Loucy (cell line): ENCODE data around the gene FOXM1.

Experiments used
- H2AFZ ChIP-seq: fragments of 200-600 bp; sonication (generic); 2 replicates; pipeline ENCODE4 v1.6.0; 2016; ENCODE audit warnings: antibody characterized with exemption, mild to moderate bottlenecking, low read length, moderate library complexity
- H3F3A ChIP-seq: fragments of 200-600 bp; 2 replicates; pipeline ENCODE4 v1.6.0; 2016; ENCODE audit warnings: antibody characterized with exemption, low read depth, mild to moderate bottlenecking
- H3K27me3 ChIP-seq: fragments of 200-600 bp; sonication (generic); 2 replicates; pipeline ENCODE4 v1.6.1; 2014; ENCODE audit warnings: low read length, mild to moderate bottlenecking; ENCODE audit not compliant: insufficient read depth, poor library complexity, severe bottlenecking
- H3K36me3 ChIP-seq: fragments of 200-600 bp; sonication (generic); 2 replicates; pipeline ENCODE4 v1.6.1; 2016; ENCODE audit warnings: low read length; ENCODE audit not compliant: insufficient read depth
- H3K4me1 ChIP-seq: fragments of 200-600 bp; sonication (generic); 2 replicates; pipeline ENCODE4 v1.5.1; 2014; ENCODE audit warnings: low read length, mild to moderate bottlenecking; ENCODE audit not compliant: insufficient read depth, poor library complexity, severe bottlenecking
- H3K4me2 ChIP-seq: fragments of 200-600 bp; sonication (generic); 2 replicates; pipeline ENCODE4 v1.6.0; 2014; ENCODE audit warnings: antibody characterized with exemption, low read length, low read depth, mild to moderate bottlenecking; ENCODE audit not compliant: poor library complexity, severe bottlenecking
- H3K4me3 ChIP-seq: fragments of 200-600 bp; sonication (generic); 2 replicates; pipeline ENCODE4 v1.5.1; 2014; ENCODE audit warnings: low read length, mild to moderate bottlenecking, mixed read lengths; ENCODE audit not compliant: poor library complexity, severe bottlenecking
- H3K79me2 ChIP-seq: fragments of 200-600 bp; sonication (generic); 2 replicates; pipeline ENCODE4 v1.6.1; 2014; ENCODE audit warnings: low read length; ENCODE audit not compliant: insufficient read depth
- H3K9ac ChIP-seq: fragments of 200-600 bp; sonication (generic); 2 replicates; pipeline ENCODE4 v1.6.0; 2014; ENCODE audit warnings: mild to moderate bottlenecking, low read depth, low read length, moderate library complexity; ENCODE audit not compliant: poor library complexity, severe bottlenecking
- H3K9me2 ChIP-seq: fragments of 200-600 bp; sonication (generic); replicated peaks from 2 replicates; pipeline ENCODE4 v1.6.1; 2016; ENCODE audit warnings: low read depth, low read length, mixed read lengths
- H3K9me3 ChIP-seq: fragments of 200-600 bp; sonication (generic); 2 replicates; pipeline ENCODE4 v1.6.1; 2014; ENCODE audit warnings: mild to moderate bottlenecking, antibody characterized with exemption, low read length, low read depth; ENCODE audit not compliant: insufficient read depth
- H4K20me1 ChIP-seq: fragments of 200-600 bp; sonication (generic); 2 replicates; pipeline ENCODE4 v1.6.0; 2014; ENCODE audit warnings: antibody characterized with exemption, low read length, mild to moderate bottlenecking; ENCODE audit not compliant: insufficient read depth, poor library complexity, severe bottlenecking
- CTCF ChIP-seq: fragments of 200-600 bp; sonication (generic); conservative IDR thresholded peaks from 2 replicates; pipeline ENCODE4 v1.5.1; 2014; ENCODE audit warnings: mild to moderate bottlenecking, antibody characterized with exemption, low read length
- EZH2phosphoT487 ChIP-seq: fragments of 200-600 bp; IDR thresholded peaks from 2 replicates; pipeline ENCODE4 v1.6.1; 2018; ENCODE audit warnings: antibody characterized with exemption, mild to moderate bottlenecking, moderate library complexity, borderline replicate concordance

Gene FOXM1

GRCh38 chr12:2820432-2820831 is 56.5 kb downstream of the FOXM1 start:
- H3K4me3 ChIP-seq, result no peak overlapping the region
- TF ChIP-seq EZH2phosphoT487, result no peak
- no peak for TF ChIP-seq CTCF
- H3K9ac ChIP-seq, result no peak overlapping the region
- H3F3A ChIP-seq, result no peaks in the 10 kb centered on the region
- no peaks in the 10 kb centered on the region for H3K9me2 ChIP-seq
- no peaks in the 10 kb centered on the region for H3K4me1 ChIP-seq
- H4K20me1 ChIP-seq, result no peaks in the 10 kb centered on the region
- no peak overlapping the region for H2AFZ ChIP-seq
- H3K9me3 ChIP-seq, result no peaks in the 10 kb centered on the region
- H3K27me3 ChIP-seq, result no peaks in the 10 kb centered on the region
- no peaks in the 10 kb centered on the region for H3K79me2 ChIP-seq
- peaks cover 13% of the 10 kb centered on the region; the same call in 1 of the 2 replicates for H3K36me3 ChIP-seq
- H3K4me2 ChIP-seq, result no peak overlapping the region

- H3K79me2 ChIP-seq, result peaks cover 5% of the 10 kb centered on the region; the same call in 1 of the 2 replicates
- H3K4me1 ChIP-seq, result no peaks in the 10 kb centered on the region
- H4K20me1 ChIP-seq, result no peaks in the 10 kb centered on the region
- no peak for TF ChIP-seq CTCF
- TF ChIP-seq EZH2phosphoT487, result no peak
- H3K9me2 ChIP-seq, result no peaks in the 10 kb centered on the region
- H2AFZ ChIP-seq, result no peak overlapping the region
- no peaks in the 10 kb centered on the region for H3K27me3 ChIP-seq
- no peak overlapping the region for H3K4me2 ChIP-seq
- no peaks in the 10 kb centered on the region for H3F3A ChIP-seq
- H3K36me3 ChIP-seq, result peaks cover 13% of the 10 kb centered on the region; the same call in 1 of the 2 replicates
- no peak overlapping the region for H3K9ac ChIP-seq
- no peak overlapping the region for H3K4me3 ChIP-seq
- H3K9me3 ChIP-seq, result no peaks in the 10 kb centered on the region
Measured at GRCh38 chr12:2819810-2820209, 57.2 kb downstream of the FOXM1 start.

- TF ChIP-seq CTCF (peak; percentile 79), EZH2phosphoT487 (no peak)
- Histone ChIP-seq H3K9ac (peak overlapping the region; percentile 84), H3K9me2 (no peaks in the 10 kb centered on the region), H3K4me3 (peak overlapping the region; percentile 89), H3K79me2 (peaks cover 34% of the 10 kb centered on the region), H3K36me3 (peaks cover 5% of the 10 kb centered on the region; the same call in 1 of the 2 replicates), H2AFZ (peak overlapping the region; percentile 98), H3K4me2 (peak overlapping the region; percentile 94), H3K27me3 (no peaks in the 10 kb centered on the region), H3F3A (no peaks in the 10 kb centered on the region), H4K20me1 (no peaks in the 10 kb centered on the region), H3K9me3 (no peaks in the 10 kb centered on the region), H3K4me1 (no peaks in the 10 kb centered on the region)
Measured at GRCh38 chr12:2813214-2814185, 63.5 kb downstream of the FOXM1 start.
